Panc1 (cell line): ENCODE measurements around the gene KRT77. TPM values are rescaled to one million over a fixed set of nuclear protein-coding genes. Genes with fewer than 3 reads are reported as not detected.
A peak's percentile ranks its signal among the peaks of the same experiment; 100 is the strongest.

Source experiments
- ATAC-seq: fragments of 200-7000 bp; cut with Tn5 transposase; 2 replicates; pipeline ENCODE4 v1.9.1; 2020; ENCODE audit warnings: mild to moderate bottlenecking, moderate library complexity
- BruUV-seq: library from RNA; stranded (reverse); fragments of 400-500 nt; replicated peaks from 2 replicates; lab custom pipeline; 2021; lab: Mats Ljungman, UMichigan
- CTCF ChIA-PET: fragments of 300-600 bp; sonication (Branson Sonifier 250); formaldehyde crosslinking; loops from one replicate; lab custom pipeline; 2022; ENCODE audit warnings: antibody characterized with exemption; lab: Charles Lee
- POLR2A ChIA-PET: fragments of 300-600 bp; sonication (Branson Sonifier 250); formaldehyde crosslinking; loops from one replicate; lab custom pipeline; 2022; ENCODE audit warnings: antibody characterized with exemption; lab: Charles Lee
- DNase-seq: peaks from one replicate; pipeline ENCODE4 v3.0.0-alpha.2; 2010; ENCODE audit warnings: low read depth, low spot score
- H3K27ac ChIP-seq: 2 replicates; pipeline ENCODE4 v1.5.1; 2011; ENCODE audit warnings: mild to moderate bottlenecking, low read length, inconsistent platforms
- H3K27me3 ChIP-seq: fragments of 200-500 bp; sonication (Bioruptor generic); 2 replicates; pipeline ENCODE4 v1.6.0; 2014; ENCODE audit warnings: low read length, inconsistent platforms; ENCODE audit not compliant: control insufficient read depth, insufficient read depth
- H3K36me3 ChIP-seq: fragments of 200-500 bp; sonication (Bioruptor generic); 2 replicates; pipeline ENCODE4 v1.5.1; 2014; ENCODE audit warnings: inconsistent platforms, mild to moderate bottlenecking, low read length, moderate library complexity; ENCODE audit not compliant: control insufficient read depth, insufficient read depth
- H3K4me1 ChIP-seq: 2 replicates; pipeline ENCODE4 v1.5.1; 2011; ENCODE audit warnings: inconsistent platforms, mild to moderate bottlenecking, low read length, moderate library complexity; ENCODE audit not compliant: control insufficient read depth, insufficient read depth
- H3K4me3 ChIP-seq, 2 experiments: 2 replicates each; pipeline ENCODE4 v1.5.1; 2011 to 2012; ENCODE audit warnings: low read depth in 2 of 2, low read length in 2 of 2, mild to moderate bottlenecking in 2 of 2, inconsistent platforms in 1 of 2, moderate library complexity in 1 of 2
- H3K9me3 ChIP-seq: fragments of 200-500 bp; sonication (Bioruptor generic); 2 replicates; pipeline ENCODE4 v1.5.1; 2014; ENCODE audit warnings: low read depth, mild to moderate bottlenecking, inconsistent platforms, low read length, moderate library complexity; ENCODE audit not compliant: control insufficient read depth, insufficient read depth
- CTCF ChIP-seq: fragments of 450-650 bp; IDR thresholded peaks from 2 replicates; pipeline ENCODE4 v1.5.1; 2017; ENCODE audit warnings: mild to moderate bottlenecking
- POLR2AphosphoS5 ChIP-seq: IDR thresholded peaks from 2 replicates; pipeline ENCODE4 v1.6.1; 2012; ENCODE audit warnings: mild to moderate bottlenecking, low read depth, low read length, moderate library complexity
- REST ChIP-seq, 2 experiments: IDR thresholded peaks; 2 replicates each; pipeline ENCODE4 v1.6.1; 2011 to 2012; ENCODE audit warnings: low read depth in 2 of 2, control low read depth in 1 of 2, low read length in 1 of 2, mild to moderate bottlenecking in 1 of 2, moderate library complexity in 1 of 2; ENCODE audit not compliant: insufficient read depth in 1 of 2
- SIN3A ChIP-seq: IDR thresholded peaks from 2 replicates; pipeline ENCODE4 v1.6.1; 2012; ENCODE audit warnings: low read depth, mild to moderate bottlenecking, low read length, moderate library complexity, borderline replicate concordance; ENCODE audit not compliant: insufficient read depth
- TCF7L2 ChIP-seq: IDR thresholded peaks from 2 replicates; pipeline ENCODE4 v1.6.1; 2011; ENCODE audit warnings: mild to moderate bottlenecking, low read depth, low read length, inconsistent platforms
- in situ Hi-C: cut with HindIII; loops from 2 replicates; pipeline ENCODE4 v1.10.0; 2016; ENCODE audit warnings: low sequenced_read_pairs, low pct_unique_long_range_greater_than_20kb
- intact Hi-C: fragments of 100-400 bp; cut with micrococcal nuclease; formaldehyde crosslinking; loops from one replicate; pipeline ENCODE4 v1.10.0; 2022; ENCODE audit not compliant: unreplicated experiment
- total RNA-seq: library from RNA; stranded (reverse); gene quantifications from one replicate; pipeline ENCODE4 v1.2.1, GENCODE V29; 2021; ENCODE audit not compliant: unreplicated experiment

The KRT77 gene
- total RNA-seq, 1 experiment from 2014 or later: not detected

GRCh38 chr12:52715416-52715815 is 12.1 kb upstream of the KRT77 start:
- intact Hi-C loops: no loop called here
- H3K36me3 ChIP-seq: no peaks in the 10 kb centered on the region
- H3K9me3 ChIP-seq: no peaks in the 10 kb centered on the region
- H3K4me3 ChIP-seq: no peak overlapping the region
- no peak; the same call in 1 of the 2 replicates for TF ChIP-seq CTCF
- no peak for TF ChIP-seq SIN3A
- TF ChIP-seq REST (IDR thresholded peaks at IDR 0.05; ENCODE audit: insufficient read depth in 1 of 2, low read depth in 2 of 2, low read length in 1 of 2): no peak
- no peak for TF ChIP-seq TCF7L2
- no peak for TF ChIP-seq POLR2AphosphoS5
- in situ Hi-C loops: no loop called here
- BruUV-seq: no TSS peak
- ChIA-PET CTCF (no interaction called here), POLR2A (no interaction called here)
- peaks cover 11% of the 10 kb centered on the region for H3K27me3 ChIP-seq
- DNase-seq: no peak
- H3K4me1 ChIP-seq: peaks cover 4% of the 10 kb centered on the region; the same call in 1 of the 2 replicates
- H3K27ac ChIP-seq: no peak overlapping the region
- 0 out of 2 replicates have a peak, but pooled peaks have one; percentile 49 for ATAC-seq

GRCh38 chr12:52714887-52715281 is 11.6 kb upstream of the KRT77 start:
- DNase-seq: no peak
- BruUV-seq: no TSS peak
- no peaks in the 10 kb centered on the region for H3K36me3 ChIP-seq
- no peaks in the 10 kb centered on the region for H3K9me3 ChIP-seq
- no peak overlapping the region for H3K4me3 ChIP-seq
- intact Hi-C loops (no loop called here), in situ Hi-C loops (no loop called here)
- CTCF ChIA-PET: interaction anchor here (0.7 kb wide), 1 partner anchor 31 kb away, joined by 3 read pairs; no protein-coding TSS in a partner anchor
- POLR2A ChIA-PET: no interaction called here
- TF ChIP-seq TCF7L2 (no peak), POLR2AphosphoS5 (no peak), CTCF (no peak), SIN3A (no peak), REST (IDR thresholded peaks at IDR 0.05; ENCODE audit: insufficient read depth in 1 of 2, low read depth in 2 of 2, low read length in 1 of 2) (no peak)
- peaks cover 11% of the 10 kb centered on the region for H3K27me3 ChIP-seq
- ATAC-seq: peak; percentile 18; the same call in 1 of the 2 replicates
- H3K27ac ChIP-seq: no peak overlapping the region
- peaks cover 4% of the 10 kb centered on the region; the same call in 1 of the 2 replicates for H3K4me1 ChIP-seq
